22Rv1 (cell line): ENCODE data around the gene TEX52.

Experiments
- H3K27ac ChIP-seq: fragments of 450-650 bp; 2 replicates; pipeline ENCODE4 v1.5.1; 2017
- CTCF ChIP-seq: fragments of 450-650 bp; IDR thresholded peaks from 2 replicates; pipeline ENCODE4 v1.5.1; 2017; ENCODE audit warnings: mild to moderate bottlenecking
- ZFX ChIP-seq: fragments of 450-650 bp; IDR thresholded peaks from 2 replicates; pipeline ENCODE4 v1.6.1; 2017; ENCODE audit warnings: antibody characterized with exemption, borderline replicate concordance

TEX52 gene

GRCh38 chr12:2829275-2829674, 27.6 kb downstream of the TEX52 start:
- TF ChIP-seq CTCF (no peak), ZFX (no peak)
- no peak overlapping the region for H3K27ac ChIP-seq

GRCh38 chr12:2826721-2827515, 29.9 kb downstream of the TEX52 start:
- no peak overlapping the region for H3K27ac ChIP-seq
- no peak for TF ChIP-seq CTCF

DNA sequence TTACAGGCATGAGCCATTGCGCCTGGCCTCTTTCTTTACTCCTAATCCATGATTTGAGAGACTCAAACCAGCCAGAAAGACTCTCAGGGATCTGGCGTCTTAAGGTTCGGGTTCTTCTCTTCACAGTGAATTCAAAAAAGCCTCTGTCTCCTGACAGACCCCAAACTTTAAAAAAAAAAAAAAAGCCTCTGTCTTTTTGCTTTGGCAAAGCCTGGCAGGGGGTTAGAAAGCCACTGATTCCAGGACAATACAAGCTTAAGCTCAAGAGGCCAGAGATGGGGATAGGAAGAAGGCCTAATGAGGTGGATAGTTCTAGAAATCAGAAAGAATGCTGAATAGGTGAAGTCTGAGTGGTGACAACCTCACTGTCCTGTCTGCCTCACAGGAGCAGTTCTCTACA, 30.8 kb downstream of the TEX52 start:
- no peak for TF ChIP-seq CTCF
- no peak for TF ChIP-seq ZFX
- no peak overlapping the region for H3K27ac ChIP-seq

DNA sequence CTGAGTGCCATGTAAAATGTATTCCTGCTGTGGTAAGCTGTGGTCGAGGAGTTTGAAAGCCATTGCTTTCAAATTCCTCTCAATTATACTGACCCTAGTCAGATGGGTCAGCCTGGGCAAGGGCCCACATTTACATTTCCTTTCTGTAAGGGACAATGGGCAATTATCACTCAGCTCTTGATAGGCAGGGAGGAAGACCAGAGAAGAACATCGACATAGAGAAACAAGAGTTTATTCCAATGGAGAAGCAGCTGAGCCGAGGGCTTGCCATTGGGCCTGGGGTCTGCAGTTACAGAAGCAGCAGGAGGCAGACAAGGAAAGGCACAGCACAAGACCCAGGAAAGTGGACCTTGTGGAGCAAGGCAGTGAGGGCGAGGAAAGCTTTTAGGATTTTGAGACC, 31.7 kb downstream of the TEX52 start:
- no peak overlapping the region for H3K27ac ChIP-seq
- TF ChIP-seq ZFX = no peak

- TF ChIP-seq ZFX (no peak), CTCF (no peak)
- H3K27ac ChIP-seq = no peak overlapping the region
Measured at GRCh38 chr12:2824541-2824940, 32.3 kb downstream of the TEX52 start.

DNA sequence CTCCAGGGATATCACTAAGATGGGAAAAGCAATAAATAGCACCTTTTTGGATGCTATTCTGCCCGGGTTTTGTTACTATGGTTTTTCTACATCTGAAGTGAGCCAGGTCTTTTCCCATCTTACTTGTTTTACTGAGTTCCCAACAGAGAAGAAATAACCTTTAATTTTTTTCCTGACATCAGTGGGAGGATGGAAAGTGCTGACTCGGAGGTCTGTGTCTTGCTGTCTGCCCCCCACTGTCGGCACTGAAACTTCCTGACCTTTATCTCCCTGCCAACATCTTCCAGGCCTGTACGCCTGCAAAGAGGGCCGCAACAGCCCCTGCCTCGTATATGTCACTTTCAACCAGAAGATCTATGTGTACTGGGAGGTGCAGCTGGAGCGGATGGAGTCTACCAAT, 33.4 kb downstream of the TEX52 start:
- no peak overlapping the region for H3K27ac ChIP-seq
- no peak for TF ChIP-seq ZFX
- no peak for TF ChIP-seq CTCF

GRCh38 chr12:2820432-2820831, 36.4 kb downstream of the TEX52 start:
- no peak for TF ChIP-seq ZFX
- no peak for TF ChIP-seq CTCF
- no peak overlapping the region for H3K27ac ChIP-seq

DNA sequence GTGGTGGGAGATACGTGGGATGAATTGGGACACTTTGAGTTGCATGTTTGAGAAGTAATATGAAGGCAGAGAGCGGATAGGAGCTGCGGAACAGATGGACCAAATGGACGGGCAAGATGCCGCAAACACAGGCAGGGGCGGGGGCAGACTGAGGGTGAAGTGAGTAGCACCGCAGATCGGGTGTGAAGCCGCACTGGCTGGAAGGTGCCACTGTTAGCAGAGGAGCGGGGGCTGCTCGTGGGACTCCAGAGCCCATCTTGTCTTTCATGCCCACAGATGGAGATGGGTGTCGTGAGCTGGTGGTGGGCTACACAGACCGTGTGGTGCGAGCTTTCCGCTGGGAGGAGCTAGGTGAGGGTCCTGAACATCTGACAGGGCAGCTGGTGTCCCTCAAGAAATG, 37.0 kb downstream of the TEX52 start:
- no peak overlapping the region for H3K27ac ChIP-seq
- no peak for TF ChIP-seq ZFX
